ENCODE results near the gene TAF11L13.

The TAF11L13 gene

GRCh38 chr5:17680737-17681136, 48.8 kb downstream of the TAF11L13 start:
- DNase-seq: no peak
